Cardiac septum (tissue), 1 donor: ENCODE data around the gene CHST9. TPM values are rescaled to one million over a fixed set of nuclear protein-coding genes. Genes with fewer than 3 reads are reported as not detected.
"Not testable (repeated sequence)": the region's sequence is repeated elsewhere in the genome, so short reads cannot be mapped to it uniquely, and the experiment has no call there.

ENCODE experiments used
- DNase-seq: peaks from one replicate; pipeline ENCODE4 v3.0.0-alpha.2; 2020; ENCODE audit warnings: low spot score
- intact Hi-C: fragments of 100-400 bp; cut with DNase I; formaldehyde crosslinking; loops from one replicate; pipeline ENCODE4 v1.14.0; 2022
- total RNA-seq: library from RNA; stranded (reverse); fragmentation: NEBNext Ultra II Directional; extraction: Animal tissue kit (Norgen Biotek cat#: 25700); gene quantifications from one replicate; pipeline ENCODE4 v1.2.1, GENCODE V29; 2021
- donor health status: DM: no; HTN: no; CAD: no.

CHST9 gene
- total RNA-seq, 1 donor from 2014 or later, result not detected

- DNase-seq, result no peak
- intact Hi-C loops, result loop anchor here (2.0 to 5.0 kb wide), 2 partner anchors 281 to 579 kb away; no protein-coding TSS in a partner anchor
Measured at GRCh38 chr18:27017901-27018500, 167.1 kb downstream of the CHST9 start.

GRCh38 chr18:27014841-27015240 is 170.3 kb downstream of the CHST9 start:
- DNase-seq, result no peak
- intact Hi-C loops, result loop anchor here (5.0 kb wide), 1 partner anchor 582 kb away; no protein-coding TSS in a partner anchor

- intact Hi-C loops, result no loop called here
- DNase-seq, result no peak
Measured at GRCh38 chr18:27010784-27011183, 174.3 kb downstream of the CHST9 start.

GRCh38 chr18:27009293-27009692 is 175.8 kb downstream of the CHST9 start:
- intact Hi-C loops, result loop anchor here (10.0 kb wide), 1 partner anchor 194 kb away; no protein-coding TSS in a partner anchor
- DNase-seq, result no peak

GRCh38 chr18:27008575-27008974 is 176.5 kb downstream of the CHST9 start:
- no peak for DNase-seq
- intact Hi-C loops, result loop anchor here (10.0 kb wide), 1 partner anchor 194 kb away; no protein-coding TSS in a partner anchor

- DNase-seq, result no peak
- intact Hi-C loops, result loop anchor here (10.0 kb wide), 1 partner anchor 193 kb away; no protein-coding TSS in a partner anchor
Measured at GRCh38 chr18:27007880-27008279, 177.2 kb downstream of the CHST9 start.

GRCh38 chr18:27005589-27005988 is 179.5 kb downstream of the CHST9 start:
- intact Hi-C loops, result loop anchor here (10.0 kb wide), 1 partner anchor 191 kb away; no protein-coding TSS in a partner anchor
- DNase-seq, result no peak

GRCh38 chr18:27004056-27004829 is 180.9 kb downstream of the CHST9 start:
- no peak for DNase-seq
- intact Hi-C loops, result loop anchor here (10.0 kb wide), 1 partner anchor 189 kb away; no protein-coding TSS in a partner anchor

GRCh38 chr18:26999797-27000196 is 185.3 kb downstream of the CHST9 start:
- intact Hi-C loops, result loop anchor here (10.0 kb wide), 1 partner anchor 185 kb away; no protein-coding TSS in a partner anchor

GRCh38 chr18:26993568-26993967 is 191.5 kb downstream of the CHST9 start:
- intact Hi-C loops, result no loop called here
- no peak for DNase-seq

More at GRCh38 chr18:26999797-27000196, 185.3 kb downstream of the CHST9 start:
- DNase-seq, result no peak

- DNase-seq, result no peak
- intact Hi-C loops, result no loop called here
Measured at GRCh38 chr18:26992926-26993325, 192.2 kb downstream of the CHST9 start.

- no peak for DNase-seq
- intact Hi-C loops, result no loop called here
Measured at GRCh38 chr18:26989842-26990241, 195.3 kb downstream of the CHST9 start.

- intact Hi-C loops, result no loop called here
- DNase-seq, result no peak
Measured at GRCh38 chr18:26981360-26982082, 203.6 kb downstream of the CHST9 start.

GRCh38 chr18:26978812-26979341 is 206.2 kb downstream of the CHST9 start:
- DNase-seq, result no peak
- intact Hi-C loops, result no loop called here

- intact Hi-C loops, result no loop called here
- no peak for DNase-seq
Measured at GRCh38 chr18:26977781-26978180, 207.3 kb downstream of the CHST9 start.

- intact Hi-C loops, result no loop called here
- DNase-seq, result no peak
Measured at GRCh38 chr18:26976206-26976605, 208.9 kb downstream of the CHST9 start.

- DNase-seq, intact Hi-C loops: not testable (repeated sequence)
Measured at GRCh38 chr18:26972549-26972948, 212.6 kb downstream of the CHST9 start.

GRCh38 chr18:26971409-26971808 is 213.7 kb downstream of the CHST9 start:
- no peak for DNase-seq
- intact Hi-C loops, result no loop called here

GRCh38 chr18:26970637-26971036 is 214.5 kb downstream of the CHST9 start:
- DNase-seq, result no peak
- intact Hi-C loops, result no loop called here

GRCh38 chr18:26965206-26965605 is 219.9 kb downstream of the CHST9 start:
- intact Hi-C loops, result loop anchor here (10.0 kb wide), 1 partner anchor 150 kb away; no protein-coding TSS in a partner anchor
- DNase-seq, result no peak
